Mucosa of rectum (tissue), 2 donors: ENCODE data around the gene STK35.
"Not testable (repeated sequence)": the region's sequence is repeated elsewhere in the genome, so short reads cannot be mapped to it uniquely, and the experiment has no call there.

Source experiments
- H3K27ac ChIP-seq, 2 donors: one replicate each; pipeline ENCODE4 v1.7.0; 2013; ENCODE audit warnings: inconsistent platforms in 2 of 2, low read depth in 2 of 2, low read length in 2 of 2
- H3K27me3 ChIP-seq, 2 donors: one replicate each; pipeline ENCODE4 v1.7.0; 2013; ENCODE audit warnings: low read length in 2 of 2; ENCODE audit not compliant: control insufficient read depth in 2 of 2, insufficient read depth in 2 of 2
- H3K36me3 ChIP-seq, 2 donors: one replicate each; pipeline ENCODE4 v1.7.0; 2013; ENCODE audit warnings: low read length in 2 of 2; ENCODE audit not compliant: control insufficient read depth in 2 of 2, insufficient read depth in 2 of 2
- H3K4me1 ChIP-seq, 2 donors: one replicate each; pipeline ENCODE4 v1.7.0; 2013; ENCODE audit warnings: low read length in 2 of 2, mild to moderate bottlenecking in 1 of 2; ENCODE audit not compliant: control insufficient read depth in 2 of 2, insufficient read depth in 2 of 2
- H3K4me3 ChIP-seq, 2 donors: one replicate each; pipeline ENCODE4 v1.7.0; 2013; ENCODE audit warnings: low read length in 2 of 2
- H3K9ac ChIP-seq, 2 donors: one replicate each; pipeline ENCODE4 v1.7.0; 2013; ENCODE audit warnings: low read length in 2 of 2, low read depth in 1 of 2, mild to moderate bottlenecking in 1 of 2
- H3K9me3 ChIP-seq, 2 donors: one replicate each; pipeline ENCODE4 v1.7.0; 2013; ENCODE audit warnings: low read length in 2 of 2; ENCODE audit not compliant: control insufficient read depth in 2 of 2
- donor health status: healthy.
- donor health status: Normal muscosa, but diverticular disease.

Gene STK35

GRCh38 chr20:2178318-2179232 lies 76.9 kb downstream of the STK35 start:
- H3K4me3 ChIP-seq, result no peak overlapping the region

GRCh38 chr20:2179233-2179580 lies 77.6 kb downstream of the STK35 start:
- H3K4me3 ChIP-seq, result no peak overlapping the region
- H3K36me3 ChIP-seq, result no peaks in the 10 kb centered on the region
- H3K9me3 ChIP-seq, result no peaks in the 10 kb centered on the region
- H3K27me3 ChIP-seq, result peaks cover 3 to 4% of the 10 kb centered on the region in 2 donors
- no peak overlapping the region for H3K9ac ChIP-seq
- no peaks in the 10 kb centered on the region for H3K4me1 ChIP-seq
- H3K27ac ChIP-seq, result no peak overlapping the region

More at GRCh38 chr20:2178318-2179232, 76.9 kb downstream of the STK35 start:
- peaks cover 3 to 6% of the 10 kb centered on the region in 2 donors for H3K27me3 ChIP-seq
- H3K9ac ChIP-seq, result no peak overlapping the region
- no peak overlapping the region for H3K27ac ChIP-seq
- no peaks in the 10 kb centered on the region for H3K9me3 ChIP-seq
- no peaks in the 10 kb centered on the region for H3K36me3 ChIP-seq
- no peaks in the 10 kb centered on the region for H3K4me1 ChIP-seq

DNA sequence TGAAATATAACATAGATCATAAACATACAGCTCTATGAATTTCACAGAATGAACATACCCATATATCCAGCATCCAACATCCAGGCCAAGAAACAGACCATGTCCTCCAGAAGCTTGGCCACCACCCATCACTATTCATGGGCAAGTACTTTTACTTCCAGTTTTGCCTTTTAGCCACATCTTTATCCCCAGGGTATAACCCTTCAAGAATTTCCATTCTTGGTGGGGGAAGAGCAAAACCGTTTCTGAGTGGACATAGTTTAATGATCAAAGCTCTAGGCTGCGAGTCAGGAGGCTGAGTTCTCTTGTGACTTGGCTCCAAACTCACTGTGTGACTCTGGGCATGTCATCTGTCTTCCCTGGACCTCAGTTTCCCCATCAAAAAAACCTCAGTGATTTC lies 78.3 kb downstream of the STK35 start:
- no peak overlapping the region for H3K27ac ChIP-seq
- no peak overlapping the region for H3K4me3 ChIP-seq
- no peaks in the 10 kb centered on the region for H3K36me3 ChIP-seq
- H3K27me3 ChIP-seq, result peaks cover 0 to 3% of the 10 kb centered on the region in 2 donors
- H3K4me1 ChIP-seq, result no peaks in the 10 kb centered on the region
- H3K9ac ChIP-seq, result no peak overlapping the region
- H3K9me3 ChIP-seq, result no peaks in the 10 kb centered on the region

DNA sequence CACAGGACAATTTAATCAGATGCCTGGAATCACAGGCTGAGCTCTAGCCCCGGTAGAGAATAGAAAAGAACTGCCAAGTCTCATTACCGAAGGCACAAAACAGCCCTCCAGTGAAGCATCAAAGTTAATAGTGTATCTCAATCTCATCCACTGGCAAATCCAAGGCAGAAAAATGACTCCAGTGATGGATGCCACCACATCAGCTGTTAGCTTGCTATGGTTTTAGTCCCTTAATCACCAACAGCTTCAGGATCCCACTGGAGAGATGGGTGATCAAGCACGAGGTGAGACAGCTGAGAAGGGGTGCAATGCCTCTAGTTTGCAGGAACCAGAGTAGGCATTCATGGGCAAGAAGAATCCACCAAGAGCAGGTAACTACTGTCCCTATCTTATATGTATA lies 81.8 kb downstream of the STK35 start:
- Histone ChIP-seq H3K9me3 (no peaks in the 10 kb centered on the region), H3K9ac (no peak overlapping the region), H3K4me3 (no peak overlapping the region), H3K4me1 (no peaks in the 10 kb centered on the region), H3K36me3 (no peaks in the 10 kb centered on the region), H3K27ac (no peak overlapping the region), H3K27me3 (peaks cover 0 to 3% of the 10 kb centered on the region in 2 donors)

- H3K9ac ChIP-seq, H3K36me3 ChIP-seq, H3K27me3 ChIP-seq, H3K4me1 ChIP-seq, H3K4me3 ChIP-seq, H3K9me3 ChIP-seq, H3K27ac ChIP-seq: not testable (repeated sequence)
Observed at GRCh38 chr20:2184933-2185332, 83.3 kb downstream of the STK35 start.

- Histone ChIP-seq H3K9me3 (no peaks in the 10 kb centered on the region), H3K27me3 (peaks cover 2 to 3% of the 10 kb centered on the region in 2 donors), H3K36me3 (no peaks in the 10 kb centered on the region), H3K4me1 (no peaks in the 10 kb centered on the region), H3K27ac (no peak overlapping the region), H3K4me3 (no peak overlapping the region), H3K9ac (no peak overlapping the region)
Observed at GRCh38 chr20:2195614-2196013, 94.0 kb downstream of the STK35 start.

GRCh38 chr20:2197166-2197565 lies 95.5 kb downstream of the STK35 start:
- Histone ChIP-seq H3K27ac (no peak overlapping the region), H3K4me1 (no peaks in the 10 kb centered on the region), H3K9me3 (no peaks in the 10 kb centered on the region), H3K27me3 (peaks cover 2 to 3% of the 10 kb centered on the region in 2 donors), H3K4me3 (no peak overlapping the region), H3K9ac (no peak overlapping the region), H3K36me3 (no peaks in the 10 kb centered on the region)
